WTC11 (cell line): Measurements from ENCODE around the gene SCEL. TPM values are rescaled to one million over a fixed set of nuclear protein-coding genes. Genes with fewer than 3 reads are reported as not detected.
"Not testable (repeated sequence)": the region's sequence is repeated elsewhere in the genome, so short reads cannot be mapped to it uniquely, and the experiment has no call there.

Experiments
- ATAC-seq: fragments of 200-7000 bp; cut with Tn5 transposase; 2 replicates; pipeline ENCODE4 v1.10.0; 2021; ENCODE audit warnings: mild to moderate bottlenecking, moderate library complexity
- CTCF ChIA-PET: fragments of 300-600 bp; sonication (Branson Sonifier 250); formaldehyde crosslinking; loops from one replicate; lab custom pipeline; 2021; ENCODE audit warnings: antibody characterized with exemption; lab: Charles Lee
- POLR2A ChIA-PET: fragments of 350-600 bp; sonication (Branson Sonifier 250); formaldehyde crosslinking; loops from one replicate; lab custom pipeline; 2021; ENCODE audit warnings: antibody characterized with exemption; lab: Charles Lee
- DNase-seq: peaks from one replicate; pipeline ENCODE4 v3.0.0; 2021; ENCODE audit warnings: low spot score
- H3K27ac Mint-ChIP-seq: 2 replicates; pipeline ENCODE4 v1.8.0; 2021; ENCODE audit warnings: mixed read lengths
- H3K27me3 Mint-ChIP-seq: 2 replicates; pipeline ENCODE4 v1.8.0; 2021; ENCODE audit warnings: low read depth, mild to moderate bottlenecking, moderate library complexity, mixed read lengths
- H3K36me3 Mint-ChIP-seq: 2 replicates; pipeline ENCODE4 v1.8.0; 2021; ENCODE audit warnings: mixed read lengths
- H3K4me1 Mint-ChIP-seq: 2 replicates; pipeline ENCODE4 v1.8.0; 2022; ENCODE audit warnings: mixed read lengths
- H3K4me3 Mint-ChIP-seq: 2 replicates; pipeline ENCODE4 v1.8.0; 2021; ENCODE audit warnings: mild to moderate bottlenecking, moderate library complexity, mixed read lengths
- H3K9me3 Mint-ChIP-seq: 2 replicates; pipeline ENCODE4 v1.8.0; 2021; ENCODE audit warnings: mixed read lengths
- ATF2 ChIP-seq: sonication (generic); formaldehyde crosslinking; IDR thresholded peaks from 2 replicates; pipeline ENCODE4 v1.8.1; 2022; ENCODE audit warnings: low read depth, missing genetic modification reagents, borderline replicate concordance
- CTCF ChIP-seq: fragments of 200-600 bp; IDR thresholded peaks from 2 replicates; pipeline ENCODE4 v1.8.0; 2022; ENCODE audit warnings: antibody characterized with exemption
- EMX1 ChIP-seq: fragments of 250-450 bp; sonication (Bioruptor Pico); IDR thresholded peaks from 2 replicates; pipeline ENCODE4 v1.8.0; 2021; ENCODE audit warnings: mild to moderate bottlenecking
- GTF2I ChIP-seq: fragments of 250-450 bp; sonication (Bioruptor Pico); conservative IDR thresholded peaks from 2 replicates; pipeline ENCODE4 v1.4.0; 2021; ENCODE audit warnings: mild to moderate bottlenecking
- HMGXB4 ChIP-seq: sonication (generic); formaldehyde crosslinking; IDR thresholded peaks from 2 replicates; pipeline ENCODE4 v1.8.1; 2023; ENCODE audit warnings: mild to moderate bottlenecking, moderate library complexity, missing genetic modification reagents
- KAT7 ChIP-seq: sonication (generic); formaldehyde crosslinking; IDR thresholded peaks from 2 replicates; pipeline ENCODE4 v1.8.1; 2023; ENCODE audit warnings: missing genetic modification reagents, mild to moderate bottlenecking, borderline replicate concordance
- PREB ChIP-seq: sonication (generic); formaldehyde crosslinking; IDR thresholded peaks from 2 replicates; pipeline ENCODE4 v1.8.1; 2022; ENCODE audit warnings: mild to moderate bottlenecking, missing genetic modification reagents, moderate library complexity, borderline replicate concordance
- SP1 ChIP-seq: sonication (generic); formaldehyde crosslinking; conservative IDR thresholded peaks from 2 replicates; pipeline ENCODE4 v1.8.1; 2022; ENCODE audit warnings: missing genetic modification reagents
- ZNF121 ChIP-seq: sonication (generic); formaldehyde crosslinking; IDR thresholded peaks from 2 replicates; pipeline ENCODE4 v1.8.0; 2023; ENCODE audit warnings: missing genetic modification reagents
- ZNF396 ChIP-seq: fragments of 250-450 bp; sonication (Bioruptor Pico); IDR thresholded peaks from 2 replicates; pipeline ENCODE4 v1.8.0; 2021; ENCODE audit warnings: mild to moderate bottlenecking, moderate library complexity, borderline replicate concordance
- ZNF416 ChIP-seq: fragments of 250-450 bp; sonication (Bioruptor Pico); IDR thresholded peaks from 2 replicates; pipeline ENCODE4 v1.9.0; 2021; ENCODE audit warnings: mild to moderate bottlenecking, inconsistent platforms
- ZNF425 ChIP-seq: fragments of 250-450 bp; sonication (Bioruptor Pico); conservative IDR thresholded peaks from 2 replicates; pipeline ENCODE4 v1.9.0; 2021; ENCODE audit warnings: mild to moderate bottlenecking
- ZNF532 ChIP-seq: fragments of 250-450 bp; sonication (Bioruptor Pico); IDR thresholded peaks from 2 replicates; pipeline ENCODE4 v1.9.0; 2021; ENCODE audit warnings: mild to moderate bottlenecking, borderline replicate concordance
- total RNA-seq: library from RNA; stranded (reverse); gene quantifications from 3 replicates; pipeline ENCODE4 v1.2.3, GENCODE V29; 2021

The SCEL gene
- total RNA-seq, 1 experiment from 2014 or later: not detected

- ChIA-PET POLR2A (no interaction called here), CTCF (no interaction called here)
- H3K4me3 Mint-ChIP-seq: no peak overlapping the region
- DNase-seq: no peak
- no peak for ATAC-seq
- H3K36me3 Mint-ChIP-seq: peaks cover 3% of the 10 kb centered on the region; the same call in 1 of the 2 replicates
- H3K27me3 Mint-ChIP-seq: no peaks in the 10 kb centered on the region; the same call in 1 of the 2 replicates
- peaks cover 8% of the 10 kb centered on the region; the same call in 1 of the 2 replicates for H3K9me3 Mint-ChIP-seq
- TF ChIP-seq ZNF532 (no peak), ZNF425 (no peak), GTF2I (CRISPR knock-in tag) (no peak), CTCF (no peak), KAT7 (no peak), EMX1 (CRISPR knock-in tag) (no peak), SP1 (CRISPR knock-in tag) (no peak), PREB (CRISPR knock-in tag) (no peak), ZNF121 (CRISPR knock-in tag) (no peak), ATF2 (CRISPR knock-in tag) (no peak), HMGXB4 (CRISPR knock-in tag) (no peak), ZNF416 (CRISPR knock-in tag) (no peak), ZNF396 (CRISPR knock-in tag) (no peak)
- no peaks in the 10 kb centered on the region for H3K4me1 Mint-ChIP-seq
- H3K27ac Mint-ChIP-seq: no peak overlapping the region
Observed at GRCh38 chr13:77660841-77661250, 125.3 kb downstream of the SCEL start.

- CTCF ChIA-PET, H3K36me3 Mint-ChIP-seq, H3K27ac Mint-ChIP-seq, H3K4me3 Mint-ChIP-seq, H3K27me3 Mint-ChIP-seq, ATAC-seq, H3K4me1 Mint-ChIP-seq, H3K9me3 Mint-ChIP-seq, POLR2A ChIA-PET, DNase-seq: not testable (repeated sequence)
Observed at GRCh38 chr13:77662301-77662700, 126.8 kb downstream of the SCEL start.

GRCh38 chr13:77662831-77663230 is 127.3 kb downstream of the SCEL start:
- POLR2A ChIA-PET: not testable (repeated sequence)

More at GRCh38 chr13:77662831-77663230, 127.3 kb downstream of the SCEL start:
- ATAC-seq, H3K27ac Mint-ChIP-seq, DNase-seq, H3K27me3 Mint-ChIP-seq, CTCF ChIA-PET, H3K9me3 Mint-ChIP-seq, H3K4me3 Mint-ChIP-seq, H3K4me1 Mint-ChIP-seq, H3K36me3 Mint-ChIP-seq: not testable (repeated sequence)
